Limb (tissue), 2 donors: ENCODE measurements around the gene IL1RAPL1.
A peak's percentile ranks its signal among the peaks of the same experiment; 100 is the strongest.
"Not testable (repeated sequence)": the region's sequence is repeated elsewhere in the genome, so short reads cannot be mapped to it uniquely, and the experiment has no call there.

ENCODE experiments used
- DNase-seq, 2 donors: peaks; one replicate each; pipeline ENCODE4 v3.0.0-alpha.2; 2016; ENCODE audit errors: extremely low spot score in 2 of 2

The IL1RAPL1 gene

GRCh38 chrX:28626515-28626914, 39.3 kb downstream of the IL1RAPL1 start:
- DNase-seq = no peak

DNA sequence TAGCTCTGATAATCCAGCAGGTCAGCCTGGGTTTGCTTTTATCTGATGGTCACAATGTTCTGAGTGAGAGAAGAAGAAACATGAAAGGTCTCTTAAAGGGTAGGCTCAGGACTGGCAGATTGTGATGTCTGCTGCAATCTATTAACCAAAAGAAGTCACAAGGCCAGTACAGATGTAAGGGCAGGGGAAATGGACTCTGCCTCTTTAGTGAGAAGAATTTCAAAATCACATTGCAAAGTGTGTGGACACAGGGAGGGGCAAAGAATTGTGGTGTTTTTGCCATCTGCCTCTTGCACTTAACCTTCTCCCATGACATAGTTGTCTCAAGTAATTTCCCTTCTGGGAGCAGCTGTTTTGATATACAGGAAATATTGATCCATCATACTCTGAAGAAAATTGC, 40.9 kb downstream of the IL1RAPL1 start:
- no peak for DNase-seq

DNA sequence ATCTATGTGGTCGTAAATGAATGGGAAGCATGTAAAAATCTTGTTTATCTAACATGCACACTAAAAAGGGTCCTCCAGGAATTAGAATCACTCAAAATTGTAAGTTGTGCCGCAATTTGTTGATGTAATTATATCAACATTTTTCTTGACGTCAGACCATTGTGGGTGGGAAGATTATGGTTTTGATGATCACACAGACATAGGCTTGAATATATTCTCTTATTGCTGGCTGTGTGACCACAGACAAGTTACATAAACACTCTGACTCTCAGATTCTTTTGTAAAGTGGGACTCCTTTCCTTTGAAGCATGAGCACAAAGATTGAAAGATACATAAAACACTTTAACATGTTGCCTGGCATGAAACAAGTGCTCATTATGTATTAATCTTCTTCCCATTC, 51.5 kb downstream of the IL1RAPL1 start:
- DNase-seq = no peak

GRCh38 chrX:28639451-28639850, 52.2 kb downstream of the IL1RAPL1 start:
- peak in 1 of 2 donors; percentile 22 for DNase-seq

DNA sequence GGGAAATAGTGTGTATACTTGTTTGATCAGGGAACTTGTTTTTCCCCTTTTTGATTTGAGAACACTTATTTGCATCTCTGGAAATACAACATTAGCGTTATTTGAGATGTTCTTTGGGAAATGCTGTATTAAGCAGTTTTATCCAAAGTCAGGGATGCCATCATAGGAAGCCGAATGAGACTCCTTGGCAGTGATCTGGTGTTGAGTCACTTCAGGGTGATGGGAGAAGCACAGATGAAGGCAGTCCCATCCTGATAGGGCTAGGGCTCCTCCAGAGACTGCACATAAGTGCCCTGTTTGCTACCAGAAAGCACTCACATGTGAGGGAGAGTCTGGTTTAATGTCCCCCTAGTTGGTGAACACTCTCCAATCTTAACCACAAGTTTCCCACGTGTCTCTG, 62.3 kb downstream of the IL1RAPL1 start:
- no peak for DNase-seq

DNA sequence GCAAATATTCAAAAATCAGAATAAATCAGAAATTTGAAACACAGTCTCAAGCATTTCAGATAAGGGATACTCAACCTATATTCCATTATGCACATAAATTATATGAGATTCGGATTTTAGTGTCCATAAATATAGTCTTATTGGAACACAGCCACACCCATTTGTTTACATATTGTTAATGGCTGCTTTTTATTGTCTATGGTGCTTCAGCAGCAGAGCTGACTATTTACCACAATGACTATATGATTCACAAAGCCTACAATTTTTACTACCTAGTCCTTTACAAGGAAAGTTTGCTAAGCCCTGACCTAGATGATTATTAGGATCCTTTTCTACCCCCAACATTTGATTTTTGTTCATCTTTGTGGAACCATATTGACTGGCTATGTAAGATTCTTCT, 63.9 kb downstream of the IL1RAPL1 start:
- DNase-seq = no peak

DNA sequence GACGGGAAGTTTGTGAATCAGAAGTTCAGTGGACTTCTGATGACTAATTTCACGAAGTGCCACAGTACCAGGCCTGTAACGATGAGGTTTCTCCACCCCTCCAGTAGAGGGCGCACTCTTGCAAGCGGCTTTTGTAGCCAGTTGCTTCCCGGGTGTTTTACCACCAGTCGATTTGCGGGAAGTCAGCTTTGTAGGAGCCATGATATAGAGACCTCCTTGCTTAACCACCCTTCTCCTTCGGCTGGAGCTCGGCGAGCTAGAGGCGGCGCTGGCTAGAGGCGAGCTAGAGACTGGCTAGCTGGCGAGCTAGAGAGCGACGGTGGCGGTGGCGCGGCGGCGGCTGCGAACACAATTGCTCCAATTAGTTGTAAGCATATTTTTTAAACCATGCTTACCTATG, 72.0 kb downstream of the IL1RAPL1 start:
- no peak for DNase-seq

DNA sequence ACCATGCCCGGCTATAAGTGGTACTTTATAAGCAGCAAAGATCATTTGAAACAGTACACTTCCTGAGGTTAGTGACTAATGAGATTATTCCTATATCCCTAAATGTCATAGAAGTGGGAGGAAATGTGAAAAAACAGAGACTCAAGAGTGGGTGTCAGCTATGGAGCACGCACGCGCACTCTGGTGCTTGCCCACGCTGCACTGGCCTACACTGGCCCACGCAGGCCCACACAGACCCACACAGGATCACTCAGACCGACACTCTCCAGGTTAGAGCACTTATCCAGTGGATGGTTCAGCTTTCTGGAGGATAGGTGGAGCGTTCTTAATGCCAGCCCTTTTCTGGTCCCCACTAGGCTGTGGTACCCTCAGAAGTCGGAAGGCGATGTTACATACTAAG, 78.5 kb downstream of the IL1RAPL1 start:
- no peak for DNase-seq

DNA sequence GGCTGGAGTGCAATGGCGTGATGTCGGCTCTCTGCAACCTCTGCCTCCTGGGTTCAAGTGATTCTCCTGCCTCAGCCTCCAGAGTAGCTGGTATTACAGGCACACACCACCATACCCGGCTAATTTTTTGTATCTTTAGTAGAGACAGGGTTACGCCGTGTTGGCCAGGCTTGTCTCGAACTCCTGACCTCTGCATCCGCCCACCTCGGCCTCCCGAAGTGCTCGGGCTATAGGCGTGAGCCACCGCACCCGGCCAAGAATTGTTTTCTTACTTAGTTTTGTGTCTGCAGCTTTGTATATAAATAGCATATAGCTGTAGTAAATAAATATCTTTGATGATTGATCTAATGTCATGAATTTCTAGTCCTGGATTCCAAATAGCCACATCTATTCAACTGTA, 81.1 kb downstream of the IL1RAPL1 start:
- no peak for DNase-seq

DNA sequence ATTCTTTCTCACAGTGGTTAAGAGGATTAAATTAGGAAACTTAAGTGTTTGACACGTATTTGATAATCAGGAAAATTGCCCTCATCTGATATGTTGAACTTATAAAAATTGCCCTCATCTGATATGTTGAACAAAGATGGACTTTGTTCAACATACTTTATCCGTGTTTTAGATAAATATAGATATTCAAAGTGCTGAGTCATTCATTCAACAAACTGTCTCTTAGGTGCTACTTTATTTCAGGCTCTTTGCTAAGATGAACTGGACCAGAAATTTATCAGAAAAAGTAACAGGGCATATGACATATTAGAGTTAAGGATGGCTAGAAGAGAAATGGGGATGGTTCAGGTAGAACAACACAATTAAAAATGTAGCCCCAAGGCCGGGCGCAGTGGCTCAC, 81.7 kb downstream of the IL1RAPL1 start:
- no peak for DNase-seq

DNA sequence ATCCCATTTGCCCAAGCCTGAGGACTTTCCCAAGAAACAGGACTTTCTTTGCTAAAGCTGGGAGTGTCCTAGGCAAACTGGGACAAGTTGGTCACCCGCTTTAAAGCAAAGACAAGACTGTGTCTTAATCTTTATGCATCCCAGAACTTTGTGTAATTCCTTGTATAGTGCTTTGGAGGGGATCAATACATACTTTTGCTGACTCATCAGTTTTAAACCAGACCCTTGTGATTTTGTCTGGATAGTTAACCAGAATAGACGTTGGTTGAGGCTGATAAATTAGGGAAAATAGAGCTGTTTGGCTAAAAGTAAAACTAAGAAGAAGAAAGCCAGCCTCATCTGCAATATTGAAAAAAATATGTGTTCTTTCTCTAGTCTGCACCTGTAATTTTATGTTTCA, 82.8 kb downstream of the IL1RAPL1 start:
- no peak for DNase-seq

GRCh38 chrX:28675173-28675572, 87.9 kb downstream of the IL1RAPL1 start:
- no peak for DNase-seq

GRCh38 chrX:28693101-28693500, 105.9 kb downstream of the IL1RAPL1 start:
- DNase-seq = no peak

- no peak for DNase-seq
Measured at GRCh38 chrX:28697732-28698131, 110.5 kb downstream of the IL1RAPL1 start.

DNA sequence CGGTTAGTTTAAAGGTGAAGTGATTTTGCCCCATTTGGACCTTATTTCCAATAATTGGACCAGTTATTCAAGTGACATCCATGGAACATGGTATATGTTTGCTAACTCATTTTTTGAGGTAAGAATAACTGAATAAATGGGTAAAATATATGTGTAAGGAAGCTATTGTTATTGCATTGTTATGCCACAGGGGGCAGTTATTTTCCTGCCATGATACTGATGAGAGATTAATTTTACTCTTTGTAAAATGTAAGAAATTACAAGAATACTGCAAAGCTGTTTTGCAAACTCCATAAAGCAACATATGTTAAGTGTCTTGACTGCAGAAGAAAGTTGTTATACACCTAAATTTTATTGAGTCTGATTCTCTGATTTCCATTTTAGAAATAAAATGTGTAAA, 114.0 kb downstream of the IL1RAPL1 start:
- DNase-seq = no peak

- no peak for DNase-seq
Measured at GRCh38 chrX:28706964-28707363, 119.7 kb downstream of the IL1RAPL1 start.

DNA sequence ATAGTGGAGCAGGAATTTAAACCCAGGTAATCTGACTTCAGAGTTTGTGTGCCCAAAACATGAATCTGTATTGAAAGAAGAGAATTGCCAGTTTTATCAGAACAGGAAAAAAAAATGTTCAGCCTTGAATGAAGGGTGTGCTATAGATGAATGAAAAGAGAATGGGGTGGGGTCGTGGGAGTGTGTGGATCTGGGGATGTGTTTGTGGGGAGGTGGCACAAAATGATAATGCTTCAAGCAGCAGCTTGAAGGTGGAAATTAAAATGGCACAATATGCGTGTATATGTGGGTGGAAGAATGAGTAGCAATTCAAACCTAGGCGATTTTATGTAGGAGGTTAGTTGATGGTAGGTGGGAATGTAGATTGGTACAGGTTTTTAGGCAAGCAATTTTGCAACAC, 122.2 kb downstream of the IL1RAPL1 start:
- DNase-seq = no peak

- no peak for DNase-seq
Measured at GRCh38 chrX:28717864-28718263, 130.6 kb downstream of the IL1RAPL1 start.

- DNase-seq = no peak
Measured at GRCh38 chrX:28718450-28718849, 131.2 kb downstream of the IL1RAPL1 start.

DNA sequence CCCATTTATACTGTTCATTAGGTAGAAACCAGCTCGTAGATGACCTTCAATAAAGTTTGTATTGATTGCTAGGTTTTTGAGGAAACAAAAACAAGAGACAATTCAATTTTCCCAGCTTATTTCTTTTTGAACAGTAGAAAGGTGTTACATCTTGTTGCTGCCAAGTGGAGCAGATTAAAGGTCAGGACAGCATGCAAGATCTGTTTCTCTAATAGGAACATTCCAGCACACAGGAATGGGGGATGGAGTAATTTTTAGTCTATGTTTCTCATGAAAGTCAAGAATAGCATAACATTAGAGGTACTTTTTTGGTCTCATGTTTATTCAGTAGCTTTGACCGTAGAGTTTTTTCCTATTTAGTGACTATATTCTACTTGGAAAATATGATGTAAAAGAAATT, 132.4 kb downstream of the IL1RAPL1 start:
- DNase-seq = no peak

DNA sequence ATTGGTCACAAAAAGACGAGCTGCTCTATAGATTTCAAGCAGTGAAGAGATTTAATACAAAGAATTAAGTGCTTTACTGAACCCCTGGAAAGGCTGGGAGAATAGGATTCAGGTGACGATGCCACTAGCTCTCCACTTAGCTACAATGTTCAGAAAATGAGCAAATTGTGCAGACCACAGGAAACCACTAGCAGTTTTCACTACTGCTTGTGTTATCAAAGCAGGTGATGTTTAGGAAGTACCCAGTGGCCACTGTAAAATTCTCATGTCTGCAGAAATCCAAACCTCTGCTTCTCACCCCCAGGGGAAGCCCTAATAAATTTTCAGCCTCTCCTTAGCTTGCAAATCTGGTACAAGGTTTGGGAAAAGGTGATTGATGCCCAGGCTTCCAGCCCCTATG, 165.1 kb downstream of the IL1RAPL1 start:
- DNase-seq = no peak

DNA sequence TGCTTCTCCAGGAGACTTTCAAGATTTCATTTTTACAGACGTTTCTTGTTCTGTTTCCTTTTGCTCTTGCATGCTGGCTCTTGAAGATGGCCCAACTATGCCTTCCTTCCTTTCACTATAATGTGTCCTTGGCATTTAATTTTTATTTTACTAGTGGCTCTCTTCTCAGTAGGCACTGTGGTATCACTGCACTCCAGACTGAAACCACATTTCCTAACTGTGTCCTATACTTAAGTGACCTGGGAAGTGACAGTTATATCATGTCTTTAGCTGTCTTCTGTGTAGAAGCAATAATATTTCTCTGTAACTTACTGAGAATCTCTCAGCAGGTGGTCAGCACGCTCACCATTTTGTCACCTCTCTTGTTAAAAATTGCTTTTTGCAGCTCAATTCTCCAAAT, 168.9 kb downstream of the IL1RAPL1 start:
- DNase-seq = no peak

DNA sequence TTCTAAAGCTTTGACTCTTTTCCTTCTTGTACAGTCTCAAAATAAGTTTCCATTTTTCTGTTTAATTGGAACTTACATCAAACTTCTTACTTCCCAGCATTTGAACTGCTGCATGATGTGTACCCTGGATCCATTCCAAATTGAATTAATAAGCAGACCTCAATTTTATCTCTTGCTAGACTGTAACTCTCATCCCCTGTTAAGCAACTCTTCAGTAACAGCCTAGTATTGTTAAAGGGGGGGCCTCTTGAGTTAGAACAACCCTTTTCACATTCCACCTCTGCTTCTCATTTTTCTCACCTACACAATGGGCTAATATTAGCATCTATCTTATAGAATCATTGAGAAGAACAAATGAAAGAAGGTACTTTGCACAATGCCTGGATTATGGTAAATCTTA, 169.4 kb downstream of the IL1RAPL1 start:
- DNase-seq = no peak

DNA sequence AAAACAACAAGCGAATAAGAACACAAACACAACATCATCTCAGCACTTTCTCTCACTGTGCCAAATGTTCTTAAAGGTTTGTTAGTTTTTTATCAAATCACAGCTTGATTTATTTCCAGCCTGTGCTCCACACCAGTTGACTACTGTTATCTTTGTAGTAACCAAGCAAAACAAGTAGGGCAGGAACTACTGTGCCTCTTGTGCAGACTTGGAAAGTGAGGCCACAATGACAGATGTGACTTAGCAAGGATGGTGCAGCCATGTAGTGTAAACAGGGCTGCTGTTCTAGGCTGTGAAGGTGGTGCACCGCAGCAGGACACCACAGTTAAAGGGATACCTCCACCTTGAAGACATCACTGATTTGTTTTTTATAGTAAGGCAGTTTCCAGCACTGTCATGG, 170.0 kb downstream of the IL1RAPL1 start:
- no peak for DNase-seq

GRCh38 chrX:28766561-28766960, 179.3 kb downstream of the IL1RAPL1 start:
- DNase-seq = not testable (repeated sequence)
